H1 (cell line): ENCODE data around the gene FAIM2. TPM values are rescaled to one million over a fixed set of nuclear protein-coding genes. Genes with fewer than 3 reads are reported as not detected.
A peak's percentile ranks its signal among the peaks of the same experiment; 100 is the strongest.

ENCODE experiments used
- CTCF ChIA-PET: fragments of 300-600 bp; sonication (Branson Sonifier 250); formaldehyde crosslinking; loops from one replicate; lab custom pipeline; 2021; ENCODE audit not compliant: partially characterized antibody; lab: Charles Lee
- POLR2A ChIA-PET: fragments of 300-600 bp; sonication (Branson Sonifier 250); formaldehyde crosslinking; loops from one replicate; lab custom pipeline; 2021; ENCODE audit warnings: inconsistent platforms; ENCODE audit not compliant: partially characterized antibody; lab: Charles Lee
- DNase-seq, 2 experiments: peaks; one replicate each; pipeline versions ENCODE4 v3.0.0 to v3.0.0-alpha.2; 2010 to 2022; ENCODE audit warnings: low spot score in 2 of 2, low read depth in 1 of 2, mixed read lengths in 1 of 2
- FAIRE-seq: peaks from 2 replicates; lab custom pipeline; 2011; peaks lifted over from hg19 to GRCh38; lab: Jason Lieb, UNC
- H2AFZ ChIP-seq: 2 replicates; pipeline ENCODE4 v1.8.1; 2012; ENCODE audit warnings: low read length, inconsistent platforms
- H2AK5ac ChIP-seq: 2 replicates; pipeline ENCODE4 v1.6.1; 2013; ENCODE audit warnings: low read depth, low read length
- H2BK120ac ChIP-seq: replicated peaks from 2 replicates; pipeline ENCODE3; 2013; ENCODE audit warnings: low read depth, low read length, inconsistent platforms
- H2BK12ac ChIP-seq: 2 replicates; pipeline ENCODE4 v1.6.1; 2013; ENCODE audit warnings: low read depth, low read length
- H2BK15ac ChIP-seq: 2 replicates; pipeline ENCODE4 v1.6.1; 2013; ENCODE audit warnings: low read length
- H2BK20ac ChIP-seq: 2 replicates; pipeline ENCODE4 v1.6.1; 2013; ENCODE audit warnings: low read length
- H2BK5ac ChIP-seq: 2 replicates; pipeline ENCODE4 v1.6.1; 2013; ENCODE audit warnings: low read depth, low read length
- H3K14ac ChIP-seq: 2 replicates; pipeline ENCODE4 v1.6.1; 2013; ENCODE audit warnings: inconsistent platforms; ENCODE audit not compliant: insufficient read length
- H3K18ac ChIP-seq: 2 replicates; pipeline ENCODE4 v1.6.1; 2013; ENCODE audit warnings: low read length; ENCODE audit errors: extremely low read depth
- H3K23ac ChIP-seq: 2 replicates; pipeline ENCODE4 v1.6.1; 2013; ENCODE audit warnings: inconsistent platforms; ENCODE audit not compliant: insufficient read length
- H3K23me2 ChIP-seq: 2 replicates; pipeline ENCODE4 v1.6.1; 2013; ENCODE audit warnings: low read depth, low read length
- H3K27ac ChIP-seq: 2 replicates; pipeline ENCODE4 v1.6.1; 2011; ENCODE audit warnings: low read depth, low read length, inconsistent platforms
- H3K27me3 ChIP-seq, 4 experiments: replicated peaks in 1 of 4; 1 replicate in 1 of 4; 2 replicates in 3 of 4; pipeline versions ENCODE4 v1.6.1 to v1.8.1; 2011 to 2013; ENCODE audit warnings: low read length in 3 of 4, mild to moderate bottlenecking in 3 of 4, inconsistent platforms in 2 of 4, mixed read lengths in 2 of 4, moderate library complexity in 1 of 4; ENCODE audit not compliant: control insufficient read depth in 3 of 4, insufficient read depth in 3 of 4; ENCODE audit errors: extremely low read depth in 1 of 4
- H3K36me3 ChIP-seq, 4 experiments: 2 replicates each; pipeline versions ENCODE4 v1.6.1 to v1.8.1; 2011 to 2013; ENCODE audit warnings: mild to moderate bottlenecking in 4 of 4, low read length in 3 of 4, moderate library complexity in 2 of 4, control low read depth in 1 of 4, inconsistent platforms in 1 of 4; ENCODE audit not compliant: insufficient read depth in 4 of 4, control insufficient read depth in 2 of 4
- H3K4ac ChIP-seq: replicated peaks from 2 replicates; pipeline ENCODE3; 2013; ENCODE audit warnings: low read length, low read depth, mixed read lengths, inconsistent platforms; ENCODE audit not compliant: insufficient read length
- H3K4me1 ChIP-seq, 4 experiments: replicated peaks in 1 of 4; 1 replicate in 1 of 4; 2 replicates in 3 of 4; pipeline versions ENCODE4 v1.6.1 to v1.8.1; 2011 to 2013; ENCODE audit warnings: low read length in 3 of 4, inconsistent platforms in 2 of 4, mixed read lengths in 1 of 4; ENCODE audit not compliant: insufficient read depth in 4 of 4, control insufficient read depth in 3 of 4
- H3K4me2 ChIP-seq, 2 experiments: 2 replicates each; pipeline versions ENCODE4 v1.6.1 to v1.8.1; 2011 to 2013; ENCODE audit warnings: low read depth in 2 of 2, low read length in 2 of 2, control low read depth in 1 of 2, inconsistent platforms in 1 of 2, mild to moderate bottlenecking in 1 of 2; ENCODE audit not compliant: insufficient read depth in 1 of 2
- H3K4me3 ChIP-seq, 4 experiments: fragments of 200-600, 300-600 bp in 1 of 4; sonication (generic), shearing (Covaris generic), sonication (Bioruptor Twin) in 1 of 4; 2 replicates each; pipeline versions ENCODE4 v1.5.1 to v1.8.1; 2011 to 2016; ENCODE audit warnings: low read length in 4 of 4, low read depth in 3 of 4, control low read depth in 2 of 4, inconsistent platforms in 2 of 4, mild to moderate bottlenecking in 2 of 4, mixed read lengths in 1 of 4, moderate library complexity in 1 of 4; ENCODE audit not compliant: insufficient read depth in 2 of 4; ENCODE audit errors: extremely low read depth in 1 of 4
- H3K56ac ChIP-seq: replicated peaks from 2 replicates; pipeline ENCODE3; 2013; ENCODE audit warnings: low read depth, mild to moderate bottlenecking, mixed read lengths, low read length, inconsistent platforms; ENCODE audit not compliant: insufficient read length
- H3K79me1 ChIP-seq: 2 replicates; pipeline ENCODE4 v1.6.1; 2013; ENCODE audit warnings: low read depth, low read length, control low read depth
- H3K79me2 ChIP-seq, 2 experiments: 2 replicates each; pipeline versions ENCODE4 v1.6.1 to v1.8.1; 2012 to 2013; ENCODE audit warnings: low read length in 2 of 2, mild to moderate bottlenecking in 2 of 2, inconsistent platforms in 1 of 2; ENCODE audit not compliant: insufficient read depth in 2 of 2, control insufficient read depth in 1 of 2
- H3K9ac ChIP-seq, 4 experiments: replicated peaks in 1 of 4; 1 replicate in 1 of 4; 2 replicates in 3 of 4; pipeline versions ENCODE4 v1.6.1 to v1.8.1; 2011 to 2013; ENCODE audit warnings: low read depth in 3 of 4, low read length in 3 of 4, control low read depth in 2 of 4, mild to moderate bottlenecking in 2 of 4, moderate library complexity in 2 of 4, inconsistent platforms in 1 of 4; ENCODE audit errors: extremely low read depth in 1 of 4
- H3K9me3 ChIP-seq, 2 experiments: 2 replicates each; pipeline versions ENCODE4 v1.6.1 to v1.8.1; 2012 to 2013; ENCODE audit warnings: mild to moderate bottlenecking in 2 of 2, moderate library complexity in 2 of 2, control low read depth in 1 of 2, inconsistent platforms in 1 of 2, low read depth in 1 of 2, low read length in 1 of 2, mixed read lengths in 1 of 2; ENCODE audit not compliant: insufficient read depth in 2 of 2
- H4K20me1 ChIP-seq, 2 experiments: replicated peaks in 1 of 2; 2 replicates each; pipeline versions ENCODE3 to v1.8.1; 2011 to 2013; ENCODE audit warnings: inconsistent platforms in 2 of 2, low read length in 2 of 2, mild to moderate bottlenecking in 1 of 2; ENCODE audit not compliant: insufficient read depth in 2 of 2, control insufficient read depth in 1 of 2
- H4K5ac ChIP-seq: 2 replicates; pipeline ENCODE4 v1.6.1; 2013; ENCODE audit warnings: low read length, low read depth, mixed read lengths, inconsistent platforms; ENCODE audit not compliant: insufficient read length
- H4K8ac ChIP-seq: 2 replicates; pipeline ENCODE4 v1.8.0; 2013; ENCODE audit warnings: mild to moderate bottlenecking, moderate library complexity, low read length, inconsistent platforms; ENCODE audit not compliant: insufficient read depth; ENCODE audit errors: extremely low read depth
- H4K91ac ChIP-seq: replicated peaks from 2 replicates; pipeline ENCODE3; 2013; ENCODE audit warnings: low read length, mixed read lengths, inconsistent platforms; ENCODE audit not compliant: insufficient read length
- ASH2L ChIP-seq: fragments of 200-600, 300-600 bp; sonication (generic); IDR thresholded peaks from one replicate; pipeline ENCODE4 v1.7.1; 2017; ENCODE audit warnings: low read length
- BACH1 ChIP-seq: IDR thresholded peaks from 2 replicates; pipeline ENCODE4 v1.6.1; 2012; ENCODE audit warnings: low read length, improper control_type of control experiment
- BRCA1 ChIP-seq: IDR thresholded peaks from 2 replicates; pipeline ENCODE4 v1.6.1; 2012; ENCODE audit warnings: low read depth, low read length, improper control_type of control experiment
- CHD1 ChIP-seq: IDR thresholded peaks from 2 replicates; pipeline ENCODE4 v1.6.1; 2012; ENCODE audit warnings: low read depth, low read length, improper control_type of control experiment
- CTBP2 ChIP-seq: IDR thresholded peaks from 2 replicates; pipeline ENCODE4 v1.7.0; 2011; ENCODE audit warnings: borderline replicate concordance, mild to moderate bottlenecking, moderate library complexity, mixed read lengths, low read length; ENCODE audit not compliant: insufficient read depth, insufficient read length
- GTF2F1 ChIP-seq: IDR thresholded peaks from 2 replicates; pipeline ENCODE4 v1.6.1; 2012; ENCODE audit warnings: low read depth, low read length, improper control_type of control experiment, borderline replicate concordance
- KDM5A ChIP-seq: fragments of 200-600 bp; IDR thresholded peaks from 2 replicates; pipeline ENCODE4 v1.7.1; 2012; ENCODE audit warnings: mild to moderate bottlenecking, low read length, inconsistent platforms, mixed read lengths
- RFX5 ChIP-seq: IDR thresholded peaks from 2 replicates; pipeline ENCODE4 v1.6.1; 2011; ENCODE audit warnings: low read depth, low read length, improper control_type of control experiment, borderline replicate concordance
- RNF2 ChIP-seq: fragments of 200-900, 300-1000 bp; sonication (generic); IDR thresholded peaks from 2 replicates; pipeline ENCODE4 v1.7.1; 2016; ENCODE audit warnings: borderline replicate concordance, low read depth, mild to moderate bottlenecking, antibody characterized with exemption, low read length; ENCODE audit not compliant: poor library complexity, severe bottlenecking; ENCODE audit errors: missing control alignments
- RXRA ChIP-seq: IDR thresholded peaks from 2 replicates; pipeline ENCODE4 v1.6.1; 2011; ENCODE audit warnings: low read depth, mild to moderate bottlenecking, low read length, moderate library complexity; ENCODE audit not compliant: insufficient read depth
- SIX5 ChIP-seq: IDR thresholded peaks from 2 replicates; pipeline ENCODE4 v1.6.1; 2011; ENCODE audit warnings: mild to moderate bottlenecking, low read depth, low read length
- TBP ChIP-seq: IDR thresholded peaks from 2 replicates; pipeline ENCODE4 v1.6.1; 2011; ENCODE audit warnings: low read depth, low read length, improper control_type of control experiment
- YY1 ChIP-seq: IDR thresholded peaks from 2 replicates; pipeline ENCODE4 v1.6.1; 2011; ENCODE audit warnings: low read depth, mild to moderate bottlenecking, low read length
- WGBS, 2 experiments: shearing (Covaris generic) in 1 of 2; methylation state at CpG; one replicate each; pipeline versions ENCODE4 v1.1.6 to v1.1.7; 2013 to 2015; ENCODE audit warnings: low lambda C conversion rate in 2 of 2, mixed read lengths in 2 of 2, inconsistent platforms in 1 of 2, low coverage in 1 of 2, missing lambda C conversion rate in 1 of 2; ENCODE audit not compliant: insufficient replicate concordance in 2 of 2, insufficient coverage in 1 of 2, insufficient read length in 1 of 2; ENCODE audit errors: extremely low coverage in 1 of 2, missing lambda C conversion rate in 1 of 2; 5-methylcytosine and 5-hydroxymethylcytosine counted together
- polyA plus RNA-seq, 7 experiments: library from polyadenylated mRNA; depleted of rRNA in 3 of 7; stranded (reverse) in 5 of 7; unstranded in 2 of 7; fragments of >200 nt in 5 of 7; fragments of 200-250 nt in 2 of 7; gene quantifications; 1 replicate in 5 of 7; 2 replicates in 1 of 7; 4 replicates in 1 of 7; pipeline versions ENCODE4 v1.2.1 to v1.2.3, GENCODE V29; 2011 to 2013; ENCODE audit warnings: missing spikeins in 2 of 7, mixed read lengths in 2 of 7
- total RNA-seq: library from RNA; stranded (reverse); fragmentation: NEBNext Ultra II Directional; extraction: Animal tissue kit (Norgen Biotek cat#: 25700); gene quantifications from 2 replicates; pipeline ENCODE4 v1.2.1, GENCODE V29; 2021

Gene FAIM2
- total and polyA plus RNA-seq, 2 of the 8 experiments (the other 6 are each of a cell fraction or from before 2014, with no cell fraction given) = 0.89 to 1.3 TPM

DNA sequence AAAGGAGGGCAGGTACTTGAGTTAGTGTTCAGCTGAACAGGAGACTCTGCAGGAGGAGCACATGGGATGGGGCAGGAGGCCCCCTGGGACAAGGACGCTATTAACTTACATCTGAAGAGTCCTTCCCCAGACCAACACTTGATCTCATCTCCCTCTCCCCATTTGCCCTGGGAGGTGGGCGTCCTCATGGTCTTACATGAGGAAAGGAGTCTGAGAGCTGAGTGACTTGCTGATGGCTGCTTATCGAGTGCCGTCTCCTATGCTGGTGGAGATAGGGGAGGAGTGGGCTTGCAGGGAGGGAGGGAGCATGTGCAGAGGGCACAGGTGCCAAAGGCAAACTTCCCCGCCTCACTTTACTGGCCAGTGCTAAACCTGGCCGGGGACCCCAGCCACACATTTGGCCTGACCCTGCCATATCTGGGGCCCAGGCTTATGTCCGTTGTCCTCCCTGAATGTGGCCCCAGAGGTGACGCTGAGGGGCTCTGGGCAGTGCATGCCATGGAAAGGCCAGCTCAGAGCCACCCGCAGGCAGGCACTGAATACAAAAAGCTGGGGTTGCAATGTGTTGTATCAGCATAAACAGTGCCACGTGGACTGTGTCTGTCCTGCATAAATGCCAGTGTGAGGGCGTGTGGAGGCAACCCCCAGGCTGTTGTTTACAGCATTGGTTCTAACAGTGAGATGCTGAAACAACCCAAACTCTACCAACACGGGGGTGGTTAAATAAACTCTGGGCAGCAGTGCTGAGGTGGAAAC is 29.4 kb downstream of the FAIM2 start:
- no peak for FAIRE-seq
- H2BK5ac ChIP-seq = no peak overlapping the region
- H3K4me3 ChIP-seq = no peak overlapping the region
- no peak overlapping the region for H4K5ac ChIP-seq
- H4K91ac ChIP-seq = no peak overlapping the region
- no peak overlapping the region for H2BK12ac ChIP-seq
- peaks cover 0 to 4% of the 10 kb centered on the region in 2 experiments for H4K20me1 ChIP-seq
- H4K8ac ChIP-seq = peak overlapping the region; percentile 23
- no peak overlapping the region for H2BK15ac ChIP-seq
- H3K27me3 ChIP-seq = no peaks in the 10 kb centered on the region
- no peak overlapping the region for H3K18ac ChIP-seq
- ChIA-PET CTCF (interaction anchor here (0.5 to 2.0 kb wide), 6 partner anchors 7 to 217 kb away, joined by 3 to 7 read pairs (median 3); no protein-coding TSS in a partner anchor), POLR2A (no interaction called here)
- no peak overlapping the region for H2BK20ac ChIP-seq
- no peak overlapping the region for H3K4ac ChIP-seq
- no peak overlapping the region for H2AK5ac ChIP-seq
- H3K23ac ChIP-seq = no peak overlapping the region
- no peak overlapping the region for H2BK120ac ChIP-seq
- H3K36me3 ChIP-seq = no peaks in the 10 kb centered on the region
- no peak overlapping the region for H3K14ac ChIP-seq
- H3K23me2 ChIP-seq = no peaks in the 10 kb centered on the region
- H2AFZ ChIP-seq = no peak overlapping the region
- no peaks in the 10 kb centered on the region for H3K4me1 ChIP-seq
- no peak overlapping the region for H3K9ac ChIP-seq
- no peaks in the 10 kb centered on the region for H3K79me1 ChIP-seq
- H3K27ac ChIP-seq = no peak overlapping the region
- WGBS, 2 experiments = 87% methylated on average over 12 of the region's 12 CpGs; no CpG with 5 or more reads in 1 of the 2 experiments
- DNase-seq = no peak
- no peak overlapping the region for H3K4me2 ChIP-seq
- H3K9me3 ChIP-seq = no peaks in the 10 kb centered on the region
- H3K56ac ChIP-seq = no peak overlapping the region
- no peaks in the 10 kb centered on the region for H3K79me2 ChIP-seq
- no peak for TF ChIP-seq CTBP2
- no peak for TF ChIP-seq BRCA1
- no peak for TF ChIP-seq RNF2
- no peak for TF ChIP-seq KDM5A
- TF ChIP-seq RXRA = no peak
- TF ChIP-seq BACH1 = no peak
- TF ChIP-seq SIX5 = no peak
- TF ChIP-seq CHD1 = no peak
- no peak for TF ChIP-seq TBP
- no peak for TF ChIP-seq ASH2L
- no peak for TF ChIP-seq RFX5
- no peak for TF ChIP-seq GTF2F1
- no peak for TF ChIP-seq YY1
